PC-9 (cell line): ENCODE results near the gene PLIN4.

ENCODE experiments used
- EZH2 ChIP-seq: fragments of 200-600 bp; sonication (generic); IDR thresholded peaks from 2 replicates; pipeline ENCODE4 v1.8.0; 2017; ENCODE audit warnings: antibody characterized with exemption, low read depth
- TF ChIP-seq, protein P1 (sequence below): fragments of 200-600 bp; sonication (generic); conservative IDR thresholded peaks from 2 replicates; pipeline ENCODE4 v1.6.1; 2017; ENCODE audit warnings: mixed run types, antibody characterized with exemption, mild to moderate bottlenecking, moderate library complexity

DNA sequence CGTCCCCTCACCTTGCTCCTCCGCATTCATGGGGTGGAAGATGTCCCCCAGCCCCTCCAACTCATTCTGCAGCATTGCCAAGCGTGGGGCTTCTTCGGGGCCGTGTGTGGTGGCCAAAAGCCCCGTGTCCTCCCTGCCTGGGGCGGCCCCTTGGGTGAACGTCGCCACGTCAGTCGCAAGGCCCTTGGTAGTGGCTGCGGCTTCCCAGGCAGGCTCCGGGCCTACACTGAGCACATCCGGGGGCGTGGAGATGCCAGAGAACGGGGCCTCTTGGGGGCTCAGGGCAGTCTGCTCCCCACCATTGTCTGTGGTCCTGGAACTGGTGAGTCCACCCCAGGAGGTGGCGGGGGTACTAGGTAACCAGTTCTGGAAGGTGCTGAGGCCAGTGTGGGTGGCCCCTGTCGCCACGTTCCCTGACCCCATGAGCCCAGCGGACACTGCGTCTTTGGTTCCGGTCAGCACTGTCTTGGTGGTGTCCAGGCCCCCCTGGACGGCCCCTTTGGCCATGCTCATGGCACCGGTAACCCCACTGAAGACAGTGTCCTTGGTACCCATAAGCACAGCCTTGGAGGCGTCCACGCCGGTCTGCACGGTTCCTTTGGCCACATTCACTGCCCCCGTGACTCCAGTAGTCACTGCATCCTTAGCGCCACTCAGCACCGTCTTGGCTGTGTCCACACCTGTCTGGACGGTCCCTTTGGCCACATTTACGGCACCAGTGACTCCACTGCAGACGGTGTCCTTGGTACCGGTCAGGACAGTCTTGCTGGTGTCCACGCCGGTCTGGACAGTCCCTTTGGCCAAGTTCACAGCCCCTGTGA, 7.6 kb downstream of the PLIN4 start:
- TF ChIP-seq, protein P1, sequence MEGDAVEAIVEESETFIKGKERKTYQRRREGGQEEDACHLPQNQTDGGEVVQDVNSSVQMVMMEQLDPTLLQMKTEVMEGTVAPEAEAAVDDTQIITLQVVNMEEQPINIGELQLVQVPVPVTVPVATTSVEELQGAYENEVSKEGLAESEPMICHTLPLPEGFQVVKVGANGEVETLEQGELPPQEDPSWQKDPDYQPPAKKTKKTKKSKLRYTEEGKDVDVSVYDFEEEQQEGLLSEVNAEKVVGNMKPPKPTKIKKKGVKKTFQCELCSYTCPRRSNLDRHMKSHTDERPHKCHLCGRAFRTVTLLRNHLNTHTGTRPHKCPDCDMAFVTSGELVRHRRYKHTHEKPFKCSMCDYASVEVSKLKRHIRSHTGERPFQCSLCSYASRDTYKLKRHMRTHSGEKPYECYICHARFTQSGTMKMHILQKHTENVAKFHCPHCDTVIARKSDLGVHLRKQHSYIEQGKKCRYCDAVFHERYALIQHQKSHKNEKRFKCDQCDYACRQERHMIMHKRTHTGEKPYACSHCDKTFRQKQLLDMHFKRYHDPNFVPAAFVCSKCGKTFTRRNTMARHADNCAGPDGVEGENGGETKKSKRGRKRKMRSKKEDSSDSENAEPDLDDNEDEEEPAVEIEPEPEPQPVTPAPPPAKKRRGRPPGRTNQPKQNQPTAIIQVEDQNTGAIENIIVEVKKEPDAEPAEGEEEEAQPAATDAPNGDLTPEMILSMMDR, result no peak
- TF ChIP-seq EZH2, result no peak
